DOHH2 (cell line): ENCODE data around the gene EPHB1.

Experiments
- H3F3A ChIP-seq: fragments of 200-600 bp; sonication (generic), shearing (Covaris generic); 2 replicates; pipeline ENCODE4 v1.6.0; 2016; ENCODE audit warnings: antibody characterized with exemption, mild to moderate bottlenecking; ENCODE audit not compliant: control insufficient read depth, insufficient read depth
- H3K27ac ChIP-seq: fragments of 200-600 bp; sonication (generic); 2 replicates; pipeline ENCODE4 v1.5.1; 2014; ENCODE audit warnings: low read depth, mild to moderate bottlenecking, low read length, moderate library complexity
- H3K27me3 ChIP-seq: fragments of 200-600 bp; sonication (generic); 2 replicates; pipeline ENCODE4 v1.6.1; 2014; ENCODE audit warnings: mild to moderate bottlenecking, low read length, mixed read lengths; ENCODE audit not compliant: control insufficient read depth
- H3K36me3 ChIP-seq: fragments of 200-600 bp; sonication (generic); 2 replicates; pipeline ENCODE4 v1.6.1; 2014; ENCODE audit warnings: mild to moderate bottlenecking, low read length, moderate library complexity, mixed read lengths; ENCODE audit not compliant: control insufficient read depth
- H3K4me1 ChIP-seq: fragments of 200-600 bp; sonication (generic); 2 replicates; pipeline ENCODE4 v1.6.1; 2014; ENCODE audit warnings: mild to moderate bottlenecking, low read length, mixed read lengths; ENCODE audit not compliant: control insufficient read depth
- H3K4me2 ChIP-seq: fragments of 200-600 bp; sonication (generic); 2 replicates; pipeline ENCODE4 v1.6.0; 2014; ENCODE audit warnings: mild to moderate bottlenecking, low read length, moderate library complexity
- H3K4me3 ChIP-seq: fragments of 200-600 bp; sonication (generic); 2 replicates; pipeline ENCODE4 v1.5.1; 2014; ENCODE audit warnings: mild to moderate bottlenecking, low read length, mixed read lengths
- H3K79me2 ChIP-seq: fragments of 200-600 bp; sonication (generic); 2 replicates; pipeline ENCODE4 v1.6.1; 2014; ENCODE audit warnings: mild to moderate bottlenecking, low read length, mixed read lengths; ENCODE audit not compliant: control insufficient read depth
- H3K9me2 ChIP-seq: fragments of 200-600 bp; sonication (generic); replicated peaks from 2 replicates; pipeline ENCODE4 v1.6.1; 2014; ENCODE audit warnings: mild to moderate bottlenecking, low read length, mixed read lengths; ENCODE audit not compliant: control insufficient read depth
- H3K9me3 ChIP-seq: fragments of 200-600 bp; sonication (generic); 2 replicates; pipeline ENCODE4 v1.6.1; 2014; ENCODE audit warnings: antibody characterized with exemption, low read length, mixed read lengths; ENCODE audit not compliant: control insufficient read depth, insufficient read depth
- H4K20me1 ChIP-seq: fragments of 200-600 bp; sonication (generic); 2 replicates; pipeline ENCODE4 v1.6.0; 2014; ENCODE audit warnings: low read depth, mild to moderate bottlenecking, antibody characterized with exemption, low read length, moderate library complexity; ENCODE audit not compliant: control insufficient read depth, insufficient read depth
- CTCF ChIP-seq: fragments of 200-600 bp; sonication (generic); IDR thresholded peaks from one replicate; pipeline ENCODE4 v1.5.1; 2014; ENCODE audit warnings: antibody characterized with exemption, mild to moderate bottlenecking, low read depth, low read length; ENCODE audit not compliant: poor library complexity, severe bottlenecking
- EZH2phosphoT487 ChIP-seq: fragments of 200-600 bp; sonication (generic); IDR thresholded peaks from 2 replicates; pipeline ENCODE4 v1.6.1; 2017; ENCODE audit warnings: borderline replicate concordance, mild to moderate bottlenecking, antibody characterized with exemption, low read length, moderate library complexity, mixed read lengths

EPHB1 gene

DNA sequence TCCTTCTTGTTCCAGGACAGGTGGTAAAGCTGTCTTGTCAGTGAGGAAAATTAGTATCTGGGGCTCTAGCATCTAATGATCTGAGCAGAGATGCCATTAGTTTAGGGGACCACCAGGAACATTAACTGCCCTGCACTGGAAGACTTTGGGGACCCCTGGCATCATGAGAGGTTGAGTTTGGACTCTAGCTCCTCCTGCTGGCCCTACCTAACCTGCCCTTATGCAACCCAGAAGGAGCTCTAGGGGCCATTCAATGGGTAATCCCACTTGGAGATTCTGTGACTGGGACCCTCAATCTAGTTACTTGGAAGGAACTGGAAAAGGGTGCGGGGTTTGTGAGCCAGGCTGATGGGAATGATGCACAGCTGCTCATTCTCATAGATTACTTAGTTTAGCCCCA is 451.0 kb downstream of the EPHB1 start:
- no peaks in the 10 kb centered on the region for H3F3A ChIP-seq
- no peaks in the 10 kb centered on the region for H3K36me3 ChIP-seq
- TF ChIP-seq CTCF (no peak), EZH2phosphoT487 (no peak)

GRCh38 chr3:135248213-135248612 is 453.2 kb downstream of the EPHB1 start:
- no peak overlapping the region for H3K4me2 ChIP-seq
- no peaks in the 10 kb centered on the region for H3K9me2 ChIP-seq
- H3K27me3 ChIP-seq = no peaks in the 10 kb centered on the region
- H3F3A ChIP-seq = no peaks in the 10 kb centered on the region
- H3K9me3 ChIP-seq = no peaks in the 10 kb centered on the region
- H4K20me1 ChIP-seq = no peaks in the 10 kb centered on the region
- H3K4me3 ChIP-seq = no peak overlapping the region
- TF ChIP-seq EZH2phosphoT487 = no peak
- TF ChIP-seq CTCF = no peak
- no peaks in the 10 kb centered on the region for H3K79me2 ChIP-seq
- H3K36me3 ChIP-seq = no peaks in the 10 kb centered on the region
- no peak overlapping the region for H3K27ac ChIP-seq
- no peaks in the 10 kb centered on the region for H3K4me1 ChIP-seq

More for the DNA sequence above, 451.0 kb downstream of the EPHB1 start:
- no peak overlapping the region for H3K4me3 ChIP-seq
- H4K20me1 ChIP-seq = no peaks in the 10 kb centered on the region
- no peaks in the 10 kb centered on the region for H3K9me2 ChIP-seq
- no peaks in the 10 kb centered on the region for H3K4me1 ChIP-seq
- H3K27ac ChIP-seq = no peak overlapping the region
- no peaks in the 10 kb centered on the region for H3K27me3 ChIP-seq
- H3K4me2 ChIP-seq = no peak overlapping the region
- H3K9me3 ChIP-seq = no peaks in the 10 kb centered on the region
- H3K79me2 ChIP-seq = no peaks in the 10 kb centered on the region

DNA sequence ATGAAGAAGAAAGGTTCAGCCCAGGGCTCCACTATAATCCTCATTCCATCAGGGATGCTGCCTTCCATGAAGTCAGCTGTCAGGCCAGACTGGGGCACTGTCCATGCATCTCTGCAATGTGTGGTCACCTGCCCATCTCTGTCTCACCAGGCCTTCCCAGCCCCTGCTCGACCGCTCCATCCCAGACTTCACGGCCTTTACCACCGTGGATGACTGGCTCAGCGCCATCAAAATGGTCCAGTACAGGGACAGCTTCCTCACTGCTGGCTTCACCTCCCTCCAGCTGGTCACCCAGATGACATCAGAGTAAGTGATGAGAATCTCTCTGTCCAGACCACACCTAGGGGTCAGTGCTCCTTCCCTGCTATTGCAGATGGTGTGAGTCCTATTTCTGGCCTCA is 454.1 kb downstream of the EPHB1 start:
- Histone ChIP-seq H3K4me3 (no peak overlapping the region), H3K27me3 (no peaks in the 10 kb centered on the region), H3K9me2 (no peaks in the 10 kb centered on the region), H3K27ac (no peak overlapping the region), H3K9me3 (no peaks in the 10 kb centered on the region), H3K79me2 (no peaks in the 10 kb centered on the region), H3K4me2 (no peak overlapping the region), H3F3A (no peaks in the 10 kb centered on the region), H3K4me1 (no peaks in the 10 kb centered on the region), H4K20me1 (no peaks in the 10 kb centered on the region), H3K36me3 (no peaks in the 10 kb centered on the region)
- no peak for TF ChIP-seq CTCF
- TF ChIP-seq EZH2phosphoT487 = no peak

DNA sequence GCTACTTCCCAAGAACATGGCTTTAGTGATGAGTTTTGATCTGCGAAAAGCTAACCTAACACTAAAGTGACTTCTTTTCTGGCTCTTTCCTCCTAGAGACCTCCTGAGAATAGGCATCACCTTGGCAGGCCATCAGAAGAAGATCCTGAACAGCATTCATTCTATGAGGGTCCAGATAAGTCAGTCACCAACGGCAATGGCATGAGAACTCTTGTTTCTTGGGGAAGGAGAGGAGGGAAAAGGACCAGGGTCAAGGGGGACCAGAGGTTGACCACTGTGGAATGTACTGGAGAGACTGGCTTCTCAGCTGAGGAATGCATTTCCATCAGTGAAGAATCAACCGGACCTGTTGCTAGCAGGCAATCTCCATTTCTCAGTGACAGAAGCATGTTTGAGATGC is 463.9 kb downstream of the EPHB1 start:
- H3K9me2 ChIP-seq = no peaks in the 10 kb centered on the region
- H3K27ac ChIP-seq = no peak overlapping the region
- no peaks in the 10 kb centered on the region for H3K4me1 ChIP-seq
- H3K27me3 ChIP-seq = no peaks in the 10 kb centered on the region
- H3K79me2 ChIP-seq = no peaks in the 10 kb centered on the region
- no peaks in the 10 kb centered on the region for H4K20me1 ChIP-seq
- no peaks in the 10 kb centered on the region for H3K36me3 ChIP-seq
- no peaks in the 10 kb centered on the region for H3F3A ChIP-seq
- no peak overlapping the region for H3K4me3 ChIP-seq
- H3K4me2 ChIP-seq = no peak overlapping the region
- TF ChIP-seq EZH2phosphoT487 = no peak
- TF ChIP-seq CTCF = no peak
- no peaks in the 10 kb centered on the region for H3K9me3 ChIP-seq
